Activated naive CD4-positive, alpha-beta T cell treated with anti-CD3 and anti-CD28 coated beads, Interleukin-2, amount 50 U/mL, for 24 hours (primary cell): Measurements from ENCODE around the gene PSMA4.
"Not testable (repeated sequence)": the region's sequence is repeated elsewhere in the genome, so short reads cannot be mapped to it uniquely, and the experiment has no call there.

ENCODE experiments used
- H3K27ac Mint-ChIP-seq: one replicate; pipeline ENCODE4 v1.8.0; 2021; ENCODE audit warnings: mild to moderate bottlenecking, mixed read lengths
- H3K27me3 Mint-ChIP-seq: one replicate; pipeline ENCODE4 v1.8.0; 2021; ENCODE audit warnings: mixed read lengths
- H3K36me3 Mint-ChIP-seq: one replicate; pipeline ENCODE4 v1.8.0; 2021; ENCODE audit warnings: mixed read lengths
- H3K4me1 Mint-ChIP-seq: one replicate; pipeline ENCODE4 v1.8.0; 2021; ENCODE audit warnings: mixed read lengths
- H3K4me3 Mint-ChIP-seq: one replicate; pipeline ENCODE4 v1.8.0; 2021; ENCODE audit warnings: mild to moderate bottlenecking, mixed read lengths
- H3K9me3 Mint-ChIP-seq: one replicate; pipeline ENCODE4 v1.8.0; 2021; ENCODE audit warnings: mixed read lengths

Gene PSMA4

DNA sequence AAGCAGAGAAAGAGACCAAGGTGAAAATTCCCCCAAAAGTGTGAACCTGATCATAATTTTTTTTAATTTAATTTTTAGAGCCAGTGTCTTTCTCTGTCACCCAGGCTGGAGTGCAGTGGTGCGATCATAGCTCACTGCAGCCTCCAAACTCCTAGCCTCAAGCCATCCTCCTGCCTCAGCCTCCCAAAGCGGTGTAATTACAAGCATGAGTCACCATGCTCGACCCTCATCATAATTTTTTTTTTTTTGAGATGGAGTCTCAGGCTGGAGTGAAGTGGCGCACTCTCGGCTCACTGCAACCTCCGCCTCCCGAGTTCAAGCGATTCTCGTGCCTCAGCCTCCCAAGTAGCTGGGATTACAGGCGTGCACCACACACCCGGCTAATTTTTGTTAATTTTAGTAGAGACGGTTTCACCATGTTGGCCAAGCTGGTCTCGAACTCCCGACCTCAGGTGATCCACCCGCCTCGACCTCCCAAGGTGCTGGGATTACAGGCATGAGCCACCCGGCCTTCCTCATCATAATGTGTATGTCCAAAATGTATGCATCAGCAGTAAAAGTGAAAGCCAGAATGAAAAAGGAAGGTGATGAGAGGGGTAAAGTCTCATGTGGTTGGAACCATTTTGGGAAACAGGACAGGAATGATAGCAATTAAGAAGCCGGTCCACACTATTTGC, 642 bp upstream of the PSMA4 start:
- peak overlapping the region; percentile 100 for H3K27ac Mint-ChIP-seq
- H3K4me3 Mint-ChIP-seq, result peak overlapping the region; percentile 97
- H3K27me3 Mint-ChIP-seq, H3K9me3 Mint-ChIP-seq: not testable (repeated sequence)
- peaks cover 11% of the 10 kb centered on the region for H3K36me3 Mint-ChIP-seq
- H3K4me1 Mint-ChIP-seq, result peaks cover 24% of the 10 kb centered on the region

DNA sequence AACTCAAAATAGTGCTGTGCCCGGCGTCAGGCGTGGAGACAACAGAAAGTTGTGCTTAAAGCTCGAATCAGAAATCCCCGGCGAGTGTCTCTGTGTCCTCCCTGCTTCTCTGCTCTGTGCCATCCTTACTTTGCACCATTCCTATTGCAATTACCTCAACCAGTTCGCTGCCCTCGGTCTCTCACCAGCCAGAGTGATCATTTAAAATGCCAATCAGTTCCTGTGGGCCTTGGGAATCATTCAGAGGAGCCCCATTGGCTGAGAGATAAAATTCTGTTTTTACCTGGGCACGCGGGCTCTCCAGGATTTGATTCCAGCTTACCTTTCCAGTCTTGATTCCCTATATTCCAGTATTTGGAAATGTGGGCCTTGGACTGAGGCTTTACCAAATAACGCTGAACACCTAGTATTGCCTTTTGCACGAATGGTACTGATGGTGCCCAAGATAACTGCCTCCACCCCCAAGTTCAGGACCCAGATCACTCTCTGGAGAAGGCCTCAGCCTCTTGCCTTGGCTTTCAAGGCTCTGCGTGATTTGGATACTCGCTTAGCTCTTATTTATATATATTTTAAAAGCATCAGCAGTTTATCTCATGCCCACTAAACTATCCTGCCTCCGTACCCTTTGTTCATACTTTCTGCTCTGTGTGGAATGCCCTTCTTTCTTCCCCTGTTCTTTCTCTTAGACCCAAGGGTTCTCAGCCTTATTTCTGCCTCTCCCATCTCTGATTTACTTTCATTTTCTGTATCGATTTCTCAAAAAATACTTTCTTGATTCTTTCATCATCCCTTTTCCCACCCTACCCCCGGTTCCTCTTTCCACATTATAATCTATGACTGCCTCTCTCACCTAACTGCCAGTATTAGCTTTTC, 863 bp downstream of the PSMA4 start:
- H3K27me3 Mint-ChIP-seq, result no peaks in the 10 kb centered on the region

DNA sequence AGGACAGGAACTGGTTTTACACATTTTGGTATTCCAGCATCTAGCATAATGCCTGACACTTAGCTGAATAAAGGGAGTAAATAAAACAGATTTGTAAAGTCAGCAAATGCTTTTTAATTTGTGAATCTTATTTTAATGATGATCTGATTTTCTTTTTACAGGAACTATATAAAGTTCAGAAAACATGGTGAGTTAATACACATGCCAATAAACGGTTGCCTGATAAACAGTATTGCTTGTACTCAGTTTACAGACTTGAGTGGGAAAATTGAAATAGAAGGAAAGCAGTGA, 1.4 kb downstream of the PSMA4 start:
- peaks cover 13% of the 10 kb centered on the region for H3K36me3 Mint-ChIP-seq
- no peaks in the 10 kb centered on the region for H3K9me3 Mint-ChIP-seq
- H3K27me3 Mint-ChIP-seq, result no peaks in the 10 kb centered on the region
- peak overlapping the region; percentile 100 for H3K27ac Mint-ChIP-seq
- H3K4me3 Mint-ChIP-seq, result peak overlapping the region; percentile 97
- peaks cover 26% of the 10 kb centered on the region for H3K4me1 Mint-ChIP-seq

More for the DNA sequence above, 863 bp downstream of the PSMA4 start:
- peak overlapping the region; percentile 100 for H3K27ac Mint-ChIP-seq
- peaks cover 13% of the 10 kb centered on the region for H3K36me3 Mint-ChIP-seq
- H3K4me1 Mint-ChIP-seq, result peaks cover 26% of the 10 kb centered on the region
- H3K4me3 Mint-ChIP-seq, result peak overlapping the region; percentile 97
- no peaks in the 10 kb centered on the region for H3K9me3 Mint-ChIP-seq

GRCh38 chr15:78542647-78543046, 2.4 kb downstream of the PSMA4 start:
- no peaks in the 10 kb centered on the region for H3K9me3 Mint-ChIP-seq
- peaks cover 26% of the 10 kb centered on the region for H3K4me1 Mint-ChIP-seq
- peak overlapping the region; percentile 97 for H3K4me3 Mint-ChIP-seq
- no peaks in the 10 kb centered on the region for H3K27me3 Mint-ChIP-seq
- H3K36me3 Mint-ChIP-seq, result peaks cover 13% of the 10 kb centered on the region
- no peak overlapping the region for H3K27ac Mint-ChIP-seq

DNA sequence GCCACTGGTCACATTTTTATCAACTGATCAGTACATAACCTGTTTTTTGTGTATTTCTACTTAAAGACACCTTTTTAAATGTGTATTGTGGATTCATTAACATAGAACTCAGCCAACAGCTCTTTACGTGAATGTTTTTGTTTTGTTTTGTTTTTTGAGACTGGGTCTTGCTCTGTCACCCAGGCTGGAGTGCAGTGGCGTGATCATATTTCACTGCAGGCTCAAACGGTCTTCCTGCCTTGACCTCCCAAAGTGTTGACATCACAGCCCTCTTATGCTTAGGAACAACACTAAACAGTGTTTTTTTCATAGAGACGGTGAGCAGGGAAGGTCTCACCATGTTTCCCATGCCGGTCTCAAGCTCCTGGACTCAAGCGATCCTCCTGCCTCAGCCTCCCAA, 9.9 kb downstream of the PSMA4 start:
- Mint-ChIP-seq H3K9me3 (no peaks in the 10 kb centered on the region), H3K27me3 (no peaks in the 10 kb centered on the region), H3K36me3 (peaks cover 10% of the 10 kb centered on the region), H3K27ac (no peak overlapping the region), H3K4me1 (no peaks in the 10 kb centered on the region), H3K4me3 (no peak overlapping the region)

DNA sequence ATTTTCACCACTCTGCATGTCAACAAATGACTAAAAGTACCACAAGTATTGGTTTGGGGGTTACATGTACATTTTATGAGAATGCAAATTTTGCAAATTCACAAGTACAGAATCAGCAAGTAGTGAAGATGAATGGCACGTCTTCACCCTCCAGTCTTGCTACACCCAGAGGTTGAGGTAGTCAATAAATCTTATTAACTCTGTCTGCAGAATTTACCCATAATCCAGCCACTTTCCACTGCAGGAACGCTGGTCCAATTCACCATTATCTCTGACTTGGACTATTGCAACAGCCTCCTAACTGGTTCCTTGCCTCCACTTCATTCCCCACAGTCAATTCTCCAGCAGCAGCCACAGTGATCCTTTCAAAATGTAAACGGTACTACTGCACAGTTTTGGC, 10.6 kb downstream of the PSMA4 start:
- H3K27me3 Mint-ChIP-seq, result no peaks in the 10 kb centered on the region
- no peaks in the 10 kb centered on the region for H3K4me1 Mint-ChIP-seq
- no peaks in the 10 kb centered on the region for H3K9me3 Mint-ChIP-seq
- no peak overlapping the region for H3K27ac Mint-ChIP-seq
- peaks cover 10% of the 10 kb centered on the region for H3K36me3 Mint-ChIP-seq
- no peak overlapping the region for H3K4me3 Mint-ChIP-seq

GRCh38 chr15:78551902-78552301, 11.7 kb downstream of the PSMA4 start:
- Mint-ChIP-seq H3K9me3 (no peaks in the 10 kb centered on the region), H3K4me3 (no peak overlapping the region), H3K36me3 (peaks cover 11% of the 10 kb centered on the region), H3K4me1 (no peaks in the 10 kb centered on the region), H3K27ac (no peak overlapping the region), H3K27me3 (no peaks in the 10 kb centered on the region)

DNA sequence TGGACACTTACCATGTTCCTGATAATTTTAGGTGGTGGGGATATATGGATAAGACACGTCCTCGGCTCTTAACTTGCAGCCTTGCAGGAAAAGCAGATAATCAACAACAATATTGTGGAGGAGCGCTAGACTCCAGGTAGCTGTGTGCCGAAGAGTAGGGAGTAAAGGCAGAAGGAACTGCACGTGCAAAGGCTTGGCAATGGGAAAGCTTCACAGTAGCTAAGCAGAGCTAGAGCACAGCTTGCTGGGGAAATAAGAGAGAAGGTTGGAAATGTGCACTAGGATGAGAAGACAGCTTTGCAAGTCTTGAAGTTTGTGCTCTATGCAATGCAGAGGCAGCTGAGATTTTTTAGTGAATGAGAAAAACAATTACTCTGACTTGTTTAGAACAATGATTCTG, 12.4 kb downstream of the PSMA4 start:
- Mint-ChIP-seq H3K36me3 (peaks cover 12% of the 10 kb centered on the region), H3K27ac (no peak overlapping the region), H3K4me1 (no peaks in the 10 kb centered on the region), H3K4me3 (no peak overlapping the region), H3K27me3 (no peaks in the 10 kb centered on the region), H3K9me3 (no peaks in the 10 kb centered on the region)

DNA sequence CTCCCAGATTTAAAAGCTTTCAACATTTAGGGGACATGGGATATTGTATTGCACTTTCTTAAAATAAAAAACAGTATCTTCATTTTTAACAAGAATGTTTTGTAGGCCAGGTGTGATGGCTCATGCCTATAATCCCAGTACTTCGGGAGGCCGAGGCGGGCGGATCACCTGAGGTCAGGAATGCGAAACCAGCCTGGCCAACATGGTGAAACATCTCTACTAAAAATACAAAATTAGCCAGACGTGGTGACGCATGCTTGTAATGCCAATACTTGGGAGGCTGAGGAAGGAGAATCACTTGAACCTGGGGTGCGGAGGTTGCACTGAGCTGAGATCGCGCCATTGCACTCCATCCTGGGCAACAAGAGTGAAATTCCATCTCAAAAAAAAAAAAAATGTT, 20.0 kb downstream of the PSMA4 start:
- H3K4me1 Mint-ChIP-seq, result peaks cover 10% of the 10 kb centered on the region
- H3K9me3 Mint-ChIP-seq, H3K36me3 Mint-ChIP-seq, H3K27ac Mint-ChIP-seq, H3K27me3 Mint-ChIP-seq, H3K4me3 Mint-ChIP-seq: not testable (repeated sequence)

DNA sequence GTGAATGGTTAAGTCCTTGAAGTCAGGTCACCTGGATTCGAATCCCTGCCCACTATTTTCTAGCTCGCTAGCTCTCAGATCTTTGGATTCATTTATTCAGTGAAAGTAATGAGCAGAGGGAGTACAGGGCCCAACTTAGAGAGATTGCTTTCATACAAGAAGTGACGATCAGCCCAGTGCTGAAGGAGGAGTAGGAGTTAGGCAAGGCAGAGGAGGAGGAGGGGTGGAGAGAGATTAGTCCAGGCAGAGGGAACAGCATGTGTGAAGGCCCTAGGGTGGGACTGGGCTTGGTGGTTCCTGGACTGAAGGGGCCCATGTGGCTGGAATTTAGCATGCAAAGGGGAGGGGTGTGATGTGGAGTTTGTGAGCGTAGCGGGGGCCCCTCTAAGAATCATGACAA, 21.2 kb downstream of the PSMA4 start:
- H3K4me3 Mint-ChIP-seq, result no peak overlapping the region

DNA sequence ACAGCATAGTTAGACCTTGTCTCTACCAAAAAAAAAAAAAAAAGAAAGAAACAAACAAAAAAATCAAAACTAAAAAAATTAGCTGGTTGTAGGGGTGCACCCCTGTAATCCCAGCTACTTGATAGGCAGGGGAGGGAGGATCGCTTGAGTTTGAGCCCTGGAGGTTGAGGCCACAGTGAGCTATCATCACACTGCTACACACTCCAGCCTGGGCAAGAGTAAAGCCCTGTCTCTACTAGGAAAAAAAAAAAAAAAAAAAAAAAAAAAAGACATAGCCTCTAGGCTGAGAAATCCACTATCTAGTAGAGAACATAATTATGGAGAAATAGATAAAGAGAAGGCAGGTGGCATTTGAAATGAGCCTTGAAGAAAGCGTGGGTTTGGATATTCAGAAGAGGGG, 22.8 kb downstream of the PSMA4 start:
- Mint-ChIP-seq H3K27me3 (peaks cover 20% of the 10 kb centered on the region), H3K4me1 (peaks cover 19% of the 10 kb centered on the region), H3K4me3 (no peak overlapping the region), H3K9me3 (no peaks in the 10 kb centered on the region), H3K36me3 (no peaks in the 10 kb centered on the region), H3K27ac (no peak overlapping the region)

More for the DNA sequence above, 21.2 kb downstream of the PSMA4 start:
- peaks cover 12% of the 10 kb centered on the region for H3K27me3 Mint-ChIP-seq
- peaks cover 17% of the 10 kb centered on the region for H3K4me1 Mint-ChIP-seq
- H3K27ac Mint-ChIP-seq, result no peak overlapping the region
- peaks cover 2% of the 10 kb centered on the region for H3K36me3 Mint-ChIP-seq
- H3K9me3 Mint-ChIP-seq, result no peaks in the 10 kb centered on the region

DNA sequence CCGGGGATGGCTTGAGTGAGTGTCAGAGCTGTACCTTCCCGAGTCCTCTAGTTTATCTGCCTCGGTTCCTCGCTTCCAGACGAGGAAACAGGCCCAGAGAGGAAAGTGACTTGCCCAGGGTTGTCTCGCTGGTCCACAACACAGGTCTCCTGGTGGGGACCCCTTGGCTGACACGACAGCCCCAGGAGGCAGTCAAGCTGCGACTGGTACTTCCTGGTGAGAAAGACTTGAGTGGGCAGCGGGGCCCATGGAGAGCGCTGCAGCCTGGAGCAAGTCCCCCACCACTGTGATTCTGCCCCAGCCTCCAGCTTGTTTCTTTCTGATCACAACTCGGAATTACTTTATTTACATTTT, 24.5 kb downstream of the PSMA4 start:
- Mint-ChIP-seq H3K4me3 (peak overlapping the region; percentile 82), H3K27ac (no peak overlapping the region), H3K9me3 (no peaks in the 10 kb centered on the region), H3K36me3 (no peaks in the 10 kb centered on the region), H3K27me3 (peaks cover 20% of the 10 kb centered on the region), H3K4me1 (peaks cover 19% of the 10 kb centered on the region)

- H3K36me3 Mint-ChIP-seq, result no peaks in the 10 kb centered on the region
- H3K4me1 Mint-ChIP-seq, result peaks cover 19% of the 10 kb centered on the region
- H3K9me3 Mint-ChIP-seq, result no peaks in the 10 kb centered on the region
- H3K4me3 Mint-ChIP-seq, result peak within 1 kb of the TSS; percentile 84
- H3K27me3 Mint-ChIP-seq, result peaks cover 20% of the 10 kb centered on the region
- no peak within 1 kb of the TSS for H3K27ac Mint-ChIP-seq
Observed at GRCh38 chr15:78565097-78565950, 25.1 kb downstream of the PSMA4 start, which contains the start of gene CHRNA5. Gene CHRNA5 (plus strand): TSS chr15:78565520. CDS start chr15:78565720, 200 bp downstream.

- peaks cover 19% of the 10 kb centered on the region for H3K4me1 Mint-ChIP-seq
- H3K27me3 Mint-ChIP-seq, result peaks cover 23% of the 10 kb centered on the region
- no peaks in the 10 kb centered on the region for H3K36me3 Mint-ChIP-seq
- no peaks in the 10 kb centered on the region for H3K9me3 Mint-ChIP-seq
- no peak overlapping the region for H3K27ac Mint-ChIP-seq
- H3K4me3 Mint-ChIP-seq, result peak overlapping the region; percentile 84
Observed at GRCh38 chr15:78565951-78566774, 25.9 kb downstream of the PSMA4 start.

DNA sequence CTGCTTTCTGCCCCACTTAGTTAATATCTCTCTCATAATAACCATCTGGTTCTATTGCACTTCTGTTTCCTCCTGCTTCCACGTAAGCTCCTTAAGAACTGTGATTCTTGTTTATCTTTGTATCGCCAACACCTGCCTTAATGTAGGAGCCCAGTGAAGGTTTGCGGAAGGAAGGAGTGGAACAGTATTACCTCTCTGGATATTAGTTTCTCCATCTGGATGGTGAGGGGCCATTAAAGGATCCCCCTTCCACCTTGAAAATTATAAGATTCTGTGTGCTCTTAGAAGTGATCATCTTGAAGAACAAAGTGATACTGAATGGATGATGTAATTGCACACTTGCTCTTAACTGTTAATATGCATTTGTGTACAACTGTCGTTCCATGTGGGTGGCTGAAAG, 27.3 kb downstream of the PSMA4 start:
- no peak overlapping the region for H3K4me3 Mint-ChIP-seq
- H3K27me3 Mint-ChIP-seq, result peaks cover 18% of the 10 kb centered on the region
- no peak overlapping the region for H3K27ac Mint-ChIP-seq
- no peaks in the 10 kb centered on the region for H3K36me3 Mint-ChIP-seq
- H3K9me3 Mint-ChIP-seq, result no peaks in the 10 kb centered on the region
- H3K4me1 Mint-ChIP-seq, result peaks cover 19% of the 10 kb centered on the region
